Gastrocnemius medialis (tissue), 4 donors: ENCODE results near the gene ZNF467.

Experiments
- CTCF ChIP-seq, 5 experiments: fragments of 450-650 bp in 3 of 5; fragments of 200-600 bp in 2 of 5; sonication (generic) in 2 of 5; IDR thresholded peaks in 4 of 5; conservative IDR thresholded peaks in 1 of 5; 1 replicate in 4 of 5; 2 replicates in 1 of 5; pipeline ENCODE4 v1.5.1; 2016 to 2019; ENCODE audit warnings: antibody characterized with exemption in 5 of 5, mild to moderate bottlenecking in 3 of 5, moderate library complexity in 3 of 5
- POLR2A ChIP-seq, 2 donors: fragments of 450-650 bp; IDR thresholded peaks; one replicate each; pipeline ENCODE4 v1.6.1; 2017; ENCODE audit warnings: antibody characterized with exemption in 2 of 2, mild to moderate bottlenecking in 2 of 2, moderate library complexity in 2 of 2

GRCh38 chr7:149767068-149767467 lies 6.3 kb downstream of the ZNF467 start:
- no peak for TF ChIP-seq CTCF (IDR thresholded peaks at IDR 0.05 in 4 of 5, conservative IDR thresholded peaks at IDR 0.05 in 1 of 5)
- TF ChIP-seq POLR2A (IDR thresholded peaks at IDR 0.05), result no peak
